HG03175 (cell line): Measurements from ENCODE around the gene FGF14.

ENCODE experiments used
- ATAC-seq: cut with Tn5 transposase; IDR thresholded peaks from one replicate; pipeline ENCODE4 v1.9.1; 2021; ENCODE audit warnings: mild to moderate bottlenecking, moderate library complexity; ENCODE audit not compliant: unreplicated experiment

The FGF14 gene

GRCh38 chr13:102369302-102369701 is 32.5 kb downstream of the FGF14 start:
- no peak for ATAC-seq

GRCh38 chr13:102367836-102368235 is 34.0 kb downstream of the FGF14 start:
- no peak for ATAC-seq

- ATAC-seq, result no peak
These were observed 40.7 kb downstream of the FGF14 start for GRCh38 chr13:102361113-102361512.

- no peak for ATAC-seq
These were observed 42.6 kb downstream of the FGF14 start for GRCh38 chr13:102359264-102359663.

GRCh38 chr13:102355251-102355650 is 46.6 kb downstream of the FGF14 start:
- no peak for ATAC-seq

- no peak for ATAC-seq
These were observed 47.8 kb downstream of the FGF14 start for GRCh38 chr13:102354011-102354410.

GRCh38 chr13:102351521-102351920 is 50.3 kb downstream of the FGF14 start:
- no peak for ATAC-seq

GRCh38 chr13:102347490-102347889 is 54.4 kb downstream of the FGF14 start:
- no peak for ATAC-seq

GRCh38 chr13:102346769-102347168 is 55.1 kb downstream of the FGF14 start:
- no peak for ATAC-seq

- no peak for ATAC-seq
These were observed 57.4 kb downstream of the FGF14 start for GRCh38 chr13:102344410-102344809.

GRCh38 chr13:102333320-102334198 is 68.3 kb downstream of the FGF14 start:
- ATAC-seq, result no peak

GRCh38 chr13:102328909-102329308 is 72.9 kb downstream of the FGF14 start:
- no peak for ATAC-seq

GRCh38 chr13:102327119-102327617 is 74.7 kb downstream of the FGF14 start:
- no peak for ATAC-seq

GRCh38 chr13:102326381-102327118 is 75.3 kb downstream of the FGF14 start:
- ATAC-seq, result no peak

GRCh38 chr13:102325321-102325720 is 76.5 kb downstream of the FGF14 start:
- ATAC-seq, result no peak

GRCh38 chr13:102323505-102323904 is 78.3 kb downstream of the FGF14 start:
- ATAC-seq, result no peak

GRCh38 chr13:102323012-102323411 is 78.8 kb downstream of the FGF14 start:
- no peak for ATAC-seq

- no peak for ATAC-seq
These were observed 79.6 kb downstream of the FGF14 start for GRCh38 chr13:102322211-102322610.

GRCh38 chr13:102318233-102318632 is 83.6 kb downstream of the FGF14 start:
- no peak for ATAC-seq

- no peak for ATAC-seq
These were observed 84.3 kb downstream of the FGF14 start for GRCh38 chr13:102317593-102317992.

GRCh38 chr13:102316732-102317131 is 85.1 kb downstream of the FGF14 start:
- no peak for ATAC-seq

GRCh38 chr13:102312841-102313240 is 89.0 kb downstream of the FGF14 start:
- ATAC-seq, result no peak
